Liver (tissue), 9 donors: ENCODE data around the gene B3GALT5. TPM values are rescaled to one million over a fixed set of nuclear protein-coding genes. Genes with fewer than 3 reads are reported as not detected.

Source experiments
- DNase-seq: peaks from one replicate; pipeline ENCODE4 v3.0.0-alpha.2; 2017; ENCODE audit warnings: low spot score
- H3K27ac ChIP-seq, 2 donors: one replicate each; pipeline ENCODE4 v1.7.0; 2013; ENCODE audit warnings: inconsistent platforms in 2 of 2, low read length in 2 of 2, control low read depth in 1 of 2, low read depth in 1 of 2, mild to moderate bottlenecking in 1 of 2
- H3K27me3 ChIP-seq, 4 donors: one replicate each; pipeline versions ENCODE4 v1.6.1 to v1.7.0; 2013; ENCODE audit warnings: low read length in 3 of 4, inconsistent platforms in 1 of 4, mild to moderate bottlenecking in 1 of 4, moderate library complexity in 1 of 4; ENCODE audit not compliant: control insufficient read depth in 4 of 4, insufficient read depth in 4 of 4
- H3K36me3 ChIP-seq, 4 donors: one replicate each; pipeline versions ENCODE4 v1.6.1 to v1.7.0; 2013; ENCODE audit warnings: low read length in 3 of 4, mild to moderate bottlenecking in 3 of 4, low read depth in 1 of 4, moderate library complexity in 1 of 4; ENCODE audit not compliant: control insufficient read depth in 4 of 4, insufficient read depth in 3 of 4
- H3K4me1 ChIP-seq, 4 donors: one replicate each; pipeline versions ENCODE4 v1.6.1 to v1.7.0; 2013; ENCODE audit warnings: low read length in 3 of 4, mild to moderate bottlenecking in 3 of 4, moderate library complexity in 1 of 4; ENCODE audit not compliant: control insufficient read depth in 4 of 4, insufficient read depth in 4 of 4
- H3K4me3 ChIP-seq, 3 donors: one replicate each; pipeline versions ENCODE4 v1.6.1 to v1.7.0; 2013; ENCODE audit warnings: low read length in 3 of 3, control low read depth in 1 of 3, low read depth in 1 of 3, mild to moderate bottlenecking in 1 of 3
- H3K9ac ChIP-seq, 2 donors: one replicate each; pipeline ENCODE4 v1.7.0; 2013; ENCODE audit warnings: low read length in 2 of 2, mild to moderate bottlenecking in 2 of 2, moderate library complexity in 2 of 2, control low read depth in 1 of 2, low read depth in 1 of 2
- H3K9me3 ChIP-seq, 4 donors: one replicate each; pipeline versions ENCODE4 v1.6.1 to v1.7.0; 2013; ENCODE audit warnings: low read length in 3 of 4; ENCODE audit not compliant: control insufficient read depth in 4 of 4
- FOXA2 ChIP-seq: IDR thresholded peaks from 2 replicates; pipeline ENCODE4 v1.6.1; 2016; ENCODE audit warnings: antibody characterized with exemption
- NR2F2 ChIP-seq: IDR thresholded peaks from 2 replicates; pipeline ENCODE4 v1.6.1; 2016; ENCODE audit warnings: antibody characterized with exemption
- RAD21 ChIP-seq, 2 donors: IDR thresholded peaks; 2 replicates each; pipeline ENCODE4 v1.6.1; 2016; ENCODE audit warnings: antibody characterized with exemption in 2 of 2, mild to moderate bottlenecking in 2 of 2
- SP1 ChIP-seq: IDR thresholded peaks from 2 replicates; pipeline ENCODE4 v1.6.1; 2018; ENCODE audit warnings: antibody characterized with exemption, mild to moderate bottlenecking
- WGBS: extraction: QIAGEN DNeasy Blood & Tissue Kit; methylation state at CpG from one replicate; pipeline ENCODE4 v1.1.7; 2013; 5-methylcytosine and 5-hydroxymethylcytosine counted together
- polyA plus RNA-seq, 2 donors: library from polyadenylated mRNA; stranded (reverse) in 1 of 2; unstranded in 1 of 2; fragments of 200-250 nt in 1 of 2; fragments of >200 nt in 1 of 2; fragmentation: Nextera tagmentation in 1 of 2; extraction: Ambion mirVana in 1 of 2; gene quantifications; one replicate each; pipeline versions ENCODE4 v1.2.1 to v1.2.3, GENCODE V29; 2013 to 2015
- total RNA-seq, 2 donors: library from RNA; depleted of rRNA; stranded (reverse); fragments of >200 nt; gene quantifications; one replicate each; pipeline ENCODE4 v1.2.3, GENCODE V29; 2014
- TF ChIP-seq, protein P1 (sequence below): IDR thresholded peaks from 2 replicates; pipeline ENCODE4 v1.6.1; 2016; ENCODE audit warnings: antibody characterized with exemption, mild to moderate bottlenecking
- TF ChIP-seq, protein P2 (sequence below): IDR thresholded peaks from 2 replicates; pipeline ENCODE4 v1.6.1; 2016; ENCODE audit warnings: antibody characterized with exemption
- TF ChIP-seq, protein P3 (sequence below): fragments of 150-350 bp; IDR thresholded peaks from 2 replicates; pipeline ENCODE4 v1.5.1; 2017; ENCODE audit warnings: improper control_type of control experiment, low read depth, low read length; ENCODE audit not compliant: missing input control
- TF ChIP-seq, protein P4 (sequence below): IDR thresholded peaks from 2 replicates; pipeline ENCODE4 v1.6.1; 2016; ENCODE audit warnings: antibody characterized with exemption
- TF ChIP-seq, protein P5 (sequence below): IDR thresholded peaks from 2 replicates; pipeline ENCODE4 v1.6.1; 2016; ENCODE audit warnings: antibody characterized with exemption
- donor health status: healthy.
- donor health status: healthy.
- donor health status: healthy.
- donor health status: healthy.
- donor health status: healthy.

B3GALT5 gene
- total and polyA plus RNA-seq, 4 donors, result 0.05 to 0.33 (median 0.10) TPM

DNA sequence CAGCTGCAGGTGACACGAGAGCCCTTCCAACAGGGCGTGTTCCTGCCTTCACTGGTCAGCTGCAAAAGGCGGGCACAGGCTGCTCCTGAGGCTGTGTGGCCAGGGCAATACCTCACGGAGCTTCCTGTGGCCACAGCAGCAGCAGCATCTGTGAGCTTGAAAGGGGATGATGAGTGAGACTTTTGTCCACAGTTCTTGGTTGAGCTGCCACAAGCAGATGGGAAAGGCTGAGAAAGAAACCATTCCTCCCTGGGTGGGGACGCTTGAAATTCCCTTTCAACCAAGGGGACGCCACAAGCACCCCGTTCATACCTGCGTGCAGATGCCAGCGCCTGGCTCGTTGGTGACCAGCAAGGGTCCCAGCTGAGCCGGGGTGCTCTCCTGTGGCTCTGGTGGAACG, 37.6 kb downstream of the B3GALT5 start (continued):
- no peak for TF ChIP-seq RAD21 (IDR thresholded peaks at IDR 0.05)

DNA sequence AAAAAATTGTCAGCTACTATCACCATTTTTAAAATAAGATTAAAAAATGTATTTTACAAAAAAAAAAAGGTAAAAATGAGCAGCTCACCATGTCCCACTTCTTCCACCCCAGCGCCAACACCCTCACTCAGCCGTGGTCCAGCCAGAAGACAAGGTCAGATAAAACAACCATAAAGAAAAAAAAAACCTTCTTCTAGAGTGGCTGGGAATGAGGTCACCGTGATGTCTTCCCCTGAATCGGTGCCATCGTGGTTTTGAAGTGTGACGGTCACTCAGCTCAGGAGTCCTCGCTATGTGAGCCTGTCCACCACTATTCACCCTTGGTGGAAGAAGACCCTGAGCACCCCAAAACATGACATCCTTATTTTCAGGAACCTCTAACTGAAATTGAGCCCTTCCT, 38.1 kb downstream of the B3GALT5 start:
- WGBS, result 85% methylated on average over 7 of the region's 7 CpGs

More for the DNA sequence above, 38.1 kb downstream of the B3GALT5 start:
- Histone ChIP-seq H3K27me3 (peaks cover 0 to 3% (median 0%) of the 10 kb centered on the region in 4 donors), H3K36me3 (no peaks in the 10 kb centered on the region), H3K27ac (no peak overlapping the region), H3K4me3 (no peak overlapping the region), H3K4me1 (no peaks in the 10 kb centered on the region), H3K9ac (no peak overlapping the region), H3K9me3 (peaks cover 2 to 7% (median 3%) of the 10 kb centered on the region in 4 donors)
- no peak for DNase-seq
- TF ChIP-seq, protein P1, sequence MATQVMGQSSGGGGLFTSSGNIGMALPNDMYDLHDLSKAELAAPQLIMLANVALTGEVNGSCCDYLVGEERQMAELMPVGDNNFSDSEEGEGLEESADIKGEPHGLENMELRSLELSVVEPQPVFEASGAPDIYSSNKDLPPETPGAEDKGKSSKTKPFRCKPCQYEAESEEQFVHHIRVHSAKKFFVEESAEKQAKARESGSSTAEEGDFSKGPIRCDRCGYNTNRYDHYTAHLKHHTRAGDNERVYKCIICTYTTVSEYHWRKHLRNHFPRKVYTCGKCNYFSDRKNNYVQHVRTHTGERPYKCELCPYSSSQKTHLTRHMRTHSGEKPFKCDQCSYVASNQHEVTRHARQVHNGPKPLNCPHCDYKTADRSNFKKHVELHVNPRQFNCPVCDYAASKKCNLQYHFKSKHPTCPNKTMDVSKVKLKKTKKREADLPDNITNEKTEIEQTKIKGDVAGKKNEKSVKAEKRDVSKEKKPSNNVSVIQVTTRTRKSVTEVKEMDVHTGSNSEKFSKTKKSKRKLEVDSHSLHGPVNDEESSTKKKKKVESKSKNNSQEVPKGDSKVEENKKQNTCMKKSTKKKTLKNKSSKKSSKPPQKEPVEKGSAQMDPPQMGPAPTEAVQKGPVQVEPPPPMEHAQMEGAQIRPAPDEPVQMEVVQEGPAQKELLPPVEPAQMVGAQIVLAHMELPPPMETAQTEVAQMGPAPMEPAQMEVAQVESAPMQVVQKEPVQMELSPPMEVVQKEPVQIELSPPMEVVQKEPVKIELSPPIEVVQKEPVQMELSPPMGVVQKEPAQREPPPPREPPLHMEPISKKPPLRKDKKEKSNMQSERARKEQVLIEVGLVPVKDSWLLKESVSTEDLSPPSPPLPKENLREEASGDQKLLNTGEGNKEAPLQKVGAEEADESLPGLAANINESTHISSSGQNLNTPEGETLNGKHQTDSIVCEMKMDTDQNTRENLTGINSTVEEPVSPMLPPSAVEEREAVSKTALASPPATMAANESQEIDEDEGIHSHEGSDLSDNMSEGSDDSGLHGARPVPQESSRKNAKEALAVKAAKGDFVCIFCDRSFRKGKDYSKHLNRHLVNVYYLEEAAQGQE, result no peak
- TF ChIP-seq, protein P2, sequence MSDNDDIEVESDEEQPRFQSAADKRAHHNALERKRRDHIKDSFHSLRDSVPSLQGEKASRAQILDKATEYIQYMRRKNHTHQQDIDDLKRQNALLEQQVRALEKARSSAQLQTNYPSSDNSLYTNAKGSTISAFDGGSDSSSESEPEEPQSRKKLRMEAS, result no peak
- no peak for TF ChIP-seq FOXA2
- TF ChIP-seq, protein P3, sequence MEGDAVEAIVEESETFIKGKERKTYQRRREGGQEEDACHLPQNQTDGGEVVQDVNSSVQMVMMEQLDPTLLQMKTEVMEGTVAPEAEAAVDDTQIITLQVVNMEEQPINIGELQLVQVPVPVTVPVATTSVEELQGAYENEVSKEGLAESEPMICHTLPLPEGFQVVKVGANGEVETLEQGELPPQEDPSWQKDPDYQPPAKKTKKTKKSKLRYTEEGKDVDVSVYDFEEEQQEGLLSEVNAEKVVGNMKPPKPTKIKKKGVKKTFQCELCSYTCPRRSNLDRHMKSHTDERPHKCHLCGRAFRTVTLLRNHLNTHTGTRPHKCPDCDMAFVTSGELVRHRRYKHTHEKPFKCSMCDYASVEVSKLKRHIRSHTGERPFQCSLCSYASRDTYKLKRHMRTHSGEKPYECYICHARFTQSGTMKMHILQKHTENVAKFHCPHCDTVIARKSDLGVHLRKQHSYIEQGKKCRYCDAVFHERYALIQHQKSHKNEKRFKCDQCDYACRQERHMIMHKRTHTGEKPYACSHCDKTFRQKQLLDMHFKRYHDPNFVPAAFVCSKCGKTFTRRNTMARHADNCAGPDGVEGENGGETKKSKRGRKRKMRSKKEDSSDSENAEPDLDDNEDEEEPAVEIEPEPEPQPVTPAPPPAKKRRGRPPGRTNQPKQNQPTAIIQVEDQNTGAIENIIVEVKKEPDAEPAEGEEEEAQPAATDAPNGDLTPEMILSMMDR, result no peak
- TF ChIP-seq RAD21 (IDR thresholded peaks at IDR 0.05), result no peak
- no peak for TF ChIP-seq SP1
- TF ChIP-seq, protein P4, sequence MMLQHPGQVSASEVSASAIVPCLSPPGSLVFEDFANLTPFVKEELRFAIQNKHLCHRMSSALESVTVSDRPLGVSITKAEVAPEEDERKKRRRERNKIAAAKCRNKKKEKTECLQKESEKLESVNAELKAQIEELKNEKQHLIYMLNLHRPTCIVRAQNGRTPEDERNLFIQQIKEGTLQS, result no peak
- TF ChIP-seq, protein P5, sequence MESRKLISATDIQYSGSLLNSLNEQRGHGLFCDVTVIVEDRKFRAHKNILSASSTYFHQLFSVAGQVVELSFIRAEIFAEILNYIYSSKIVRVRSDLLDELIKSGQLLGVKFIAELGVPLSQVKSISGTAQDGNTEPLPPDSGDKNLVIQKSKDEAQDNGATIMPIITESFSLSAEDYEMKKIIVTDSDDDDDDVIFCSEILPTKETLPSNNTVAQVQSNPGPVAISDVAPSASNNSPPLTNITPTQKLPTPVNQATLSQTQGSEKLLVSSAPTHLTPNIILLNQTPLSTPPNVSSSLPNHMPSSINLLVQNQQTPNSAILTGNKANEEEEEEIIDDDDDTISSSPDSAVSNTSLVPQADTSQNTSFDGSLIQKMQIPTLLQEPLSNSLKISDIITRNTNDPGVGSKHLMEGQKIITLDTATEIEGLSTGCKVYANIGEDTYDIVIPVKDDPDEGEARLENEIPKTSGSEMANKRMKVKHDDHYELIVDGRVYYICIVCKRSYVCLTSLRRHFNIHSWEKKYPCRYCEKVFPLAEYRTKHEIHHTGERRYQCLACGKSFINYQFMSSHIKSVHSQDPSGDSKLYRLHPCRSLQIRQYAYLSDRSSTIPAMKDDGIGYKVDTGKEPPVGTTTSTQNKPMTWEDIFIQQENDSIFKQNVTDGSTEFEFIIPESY, result no peak
- TF ChIP-seq NR2F2, result no peak
